OCI-M1 (cell line): ENCODE results near the gene ARHGAP15.

ENCODE experiments used
- DNase-seq: peaks from one replicate; lab custom pipeline; 2025; lab: John Stamatoyannopoulos, UW

ARHGAP15 gene

GRCh38 chr2:143225931-143226330, 96.7 kb downstream of the ARHGAP15 start:
- no peak for DNase-seq

GRCh38 chr2:143226714-143227541, 97.7 kb downstream of the ARHGAP15 start:
- DNase-seq, result no peak

- DNase-seq, result no peak
Measured at GRCh38 chr2:143229411-143229810, 100.2 kb downstream of the ARHGAP15 start.

GRCh38 chr2:143229952-143230351, 100.7 kb downstream of the ARHGAP15 start:
- no peak for DNase-seq

- no peak for DNase-seq
Measured at GRCh38 chr2:143230506-143231253, 101.5 kb downstream of the ARHGAP15 start.

- no peak for DNase-seq
Measured at GRCh38 chr2:143231254-143231645, 102.0 kb downstream of the ARHGAP15 start.

- no peak for DNase-seq
Measured at GRCh38 chr2:143237146-143237777, 108.0 kb downstream of the ARHGAP15 start.

- no peak for DNase-seq
Measured at GRCh38 chr2:143241403-143242088, 112.3 kb downstream of the ARHGAP15 start.

GRCh38 chr2:143246246-143246645, 117.0 kb downstream of the ARHGAP15 start:
- DNase-seq, result no peak

- no peak for DNase-seq
Measured at GRCh38 chr2:143246815-143247744, 117.9 kb downstream of the ARHGAP15 start.

- DNase-seq, result no peak
Measured at GRCh38 chr2:143248631-143249030, 119.4 kb downstream of the ARHGAP15 start.

GRCh38 chr2:143251681-143252080, 122.5 kb downstream of the ARHGAP15 start:
- no peak for DNase-seq

- no peak for DNase-seq
Measured at GRCh38 chr2:143252138-143252907, 123.1 kb downstream of the ARHGAP15 start.

- DNase-seq, result no peak
Measured at GRCh38 chr2:143254110-143254509, 124.9 kb downstream of the ARHGAP15 start.

- no peak for DNase-seq
Measured at GRCh38 chr2:143255086-143255485, 125.9 kb downstream of the ARHGAP15 start.

GRCh38 chr2:143255899-143256298, 126.7 kb downstream of the ARHGAP15 start:
- peak; percentile 15 for DNase-seq

- DNase-seq, result peak; percentile 89
Measured at GRCh38 chr2:143258126-143258892, 129.1 kb downstream of the ARHGAP15 start.

- DNase-seq, result peak; percentile 89
Measured at GRCh38 chr2:143259368-143259958, 130.2 kb downstream of the ARHGAP15 start.

GRCh38 chr2:143261986-143262385, 132.8 kb downstream of the ARHGAP15 start:
- DNase-seq, result no peak
